Esophagus muscularis mucosa (tissue), 3 donors: ENCODE results near the gene ACRV1.

Experiments used
- CTCF ChIP-seq, 3 experiments: fragments of 200-600 bp in 2 of 3; fragments of 450-650 bp in 1 of 3; sonication (generic) in 2 of 3; IDR thresholded peaks; one replicate each; pipeline ENCODE4 v1.5.1; 2017 to 2019; ENCODE audit warnings: antibody characterized with exemption in 3 of 3, mild to moderate bottlenecking in 2 of 3, moderate library complexity in 1 of 3
- EP300 ChIP-seq: sonication (generic); formaldehyde crosslinking; IDR thresholded peaks from one replicate; pipeline ENCODE4 v1.6.1; 2017; ENCODE audit warnings: antibody characterized with exemption

GRCh38 chr11:125621995-125622394 lies 58.7 kb downstream of the ACRV1 start:
- TF ChIP-seq CTCF (IDR thresholded peaks at IDR 0.05) (no peak), EP300 (no peak)
